HG03469 (cell line): Measurements from ENCODE around the gene MGST2.
"Not testable (repeated sequence)": the region's sequence is repeated elsewhere in the genome, so short reads cannot be mapped to it uniquely, and the experiment has no call there.

Source experiments
- ATAC-seq: cut with Tn5 transposase; IDR thresholded peaks from one replicate; pipeline ENCODE4 v1.9.1; 2021; ENCODE audit warnings: mild to moderate bottlenecking, moderate library complexity, moderate number of reproducible peaks; ENCODE audit not compliant: unreplicated experiment

Gene MGST2

GRCh38 chr4:139698167-139698925 lies 32.7 kb downstream of the MGST2 start:
- ATAC-seq = not testable (repeated sequence)

GRCh38 chr4:139700568-139700967 lies 34.9 kb downstream of the MGST2 start:
- ATAC-seq = no peak

- ATAC-seq = no peak
These were observed 39.4 kb downstream of the MGST2 start for GRCh38 chr4:139704915-139705485.

- no peak for ATAC-seq
These were observed 44.0 kb downstream of the MGST2 start for GRCh38 chr4:139709660-139710059.

- ATAC-seq = no peak
These were observed 44.5 kb downstream of the MGST2 start for GRCh38 chr4:139710073-139710472.

GRCh38 chr4:139711461-139711860 lies 45.8 kb downstream of the MGST2 start:
- ATAC-seq = no peak

- ATAC-seq = no peak
These were observed 47.3 kb downstream of the MGST2 start for GRCh38 chr4:139712882-139713281.

GRCh38 chr4:139715746-139716391 lies 50.2 kb downstream of the MGST2 start:
- no peak for ATAC-seq

GRCh38 chr4:139718358-139718757 lies 52.7 kb downstream of the MGST2 start:
- no peak for ATAC-seq

GRCh38 chr4:139718833-139719232 lies 53.2 kb downstream of the MGST2 start:
- ATAC-seq = no peak

- no peak for ATAC-seq
These were observed 53.9 kb downstream of the MGST2 start for GRCh38 chr4:139719381-139720101.

- no peak for ATAC-seq
These were observed 55.2 kb downstream of the MGST2 start for GRCh38 chr4:139720806-139721205.

GRCh38 chr4:139721789-139722188 lies 56.2 kb downstream of the MGST2 start:
- ATAC-seq = no peak

- ATAC-seq = no peak
These were observed 59.6 kb downstream of the MGST2 start for GRCh38 chr4:139725236-139725635.

- no peak for ATAC-seq
These were observed 61.0 kb downstream of the MGST2 start for GRCh38 chr4:139726615-139727014.

- ATAC-seq = no peak
These were observed 62.5 kb downstream of the MGST2 start for GRCh38 chr4:139728146-139728545.

GRCh38 chr4:139728840-139729239 lies 63.2 kb downstream of the MGST2 start:
- no peak for ATAC-seq

- ATAC-seq = no peak
These were observed 67.5 kb downstream of the MGST2 start for GRCh38 chr4:139732991-139733570.

- no peak for ATAC-seq
These were observed 68.7 kb downstream of the MGST2 start for GRCh38 chr4:139734201-139734874.

GRCh38 chr4:139734875-139735380 lies 69.3 kb downstream of the MGST2 start:
- no peak for ATAC-seq
